ENCODE results near the gene CARS1. TPM values are rescaled to one million over a fixed set of nuclear protein-coding genes. Genes with fewer than 3 reads are reported as not detected.

The CARS1 gene
- total and polyA plus RNA-seq, 9 of the 15 experiments (the other 6 are each of a cell fraction or from before 2014, with no cell fraction given): 14.4 to 106 (median 73.6) TPM

DNA sequence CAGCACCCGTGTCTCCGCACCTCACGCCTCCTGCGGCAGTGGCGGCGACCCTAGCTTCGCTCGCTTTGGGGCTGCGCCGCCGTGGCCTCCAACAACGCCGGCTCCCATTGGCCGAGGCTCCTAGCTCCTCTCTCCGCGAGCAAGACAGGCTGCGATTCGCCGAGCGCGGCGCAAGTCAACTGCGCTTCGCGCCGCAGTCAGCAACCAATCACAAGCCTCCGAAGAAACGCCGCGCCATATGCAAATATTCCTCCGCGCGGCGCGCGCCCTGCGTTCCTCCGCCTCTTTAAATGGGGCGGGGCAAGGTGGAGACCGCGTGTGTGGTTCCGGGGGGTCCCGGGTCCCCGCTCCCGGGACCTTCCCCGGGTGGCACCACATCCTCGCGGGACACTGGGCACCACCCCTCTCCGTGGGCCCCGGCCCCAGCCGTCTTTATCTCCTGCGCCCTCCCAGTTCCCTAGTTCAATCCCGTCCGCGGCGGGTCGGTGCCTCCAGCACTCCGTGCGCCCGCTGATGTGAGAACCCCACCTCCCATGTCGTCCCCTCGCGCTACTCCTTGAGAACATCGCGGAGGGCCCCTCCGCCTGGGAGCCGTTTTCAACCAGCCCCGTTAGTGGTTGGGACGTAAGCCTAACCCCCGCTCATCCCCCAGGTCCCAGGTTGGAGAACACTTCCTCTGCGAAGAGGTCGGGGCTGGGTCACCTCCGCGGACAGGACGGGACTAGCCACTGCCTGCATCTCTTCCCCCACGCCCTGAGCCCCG lies 64.8 kb downstream of the CARS1 start, which contains the start of gene NAP1L4 (continued):
- TF ChIP-seq ZBTB40 (IDR thresholded peaks at IDR 0.05): peak; percentile 38; the same call in 1 of the 2 replicates
- TF ChIP-seq ZBTB40 (CRISPR knock-in tag; IDR thresholded peaks at IDR 0.05): no peak
- TF ChIP-seq, protein P1, sequence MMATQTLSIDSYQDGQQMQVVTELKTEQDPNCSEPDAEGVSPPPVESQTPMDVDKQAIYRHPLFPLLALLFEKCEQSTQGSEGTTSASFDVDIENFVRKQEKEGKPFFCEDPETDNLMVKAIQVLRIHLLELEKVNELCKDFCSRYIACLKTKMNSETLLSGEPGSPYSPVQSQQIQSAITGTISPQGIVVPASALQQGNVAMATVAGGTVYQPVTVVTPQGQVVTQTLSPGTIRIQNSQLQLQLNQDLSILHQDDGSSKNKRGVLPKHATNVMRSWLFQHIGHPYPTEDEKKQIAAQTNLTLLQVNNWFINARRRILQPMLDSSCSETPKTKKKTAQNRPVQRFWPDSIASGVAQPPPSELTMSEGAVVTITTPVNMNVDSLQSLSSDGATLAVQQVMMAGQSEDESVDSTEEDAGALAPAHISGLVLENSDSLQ (IDR thresholded peaks at IDR 0.05): peak; percentile 67; the same call in 1 of the 2 replicates
- TF ChIP-seq HNRNPK (IDR thresholded peaks at IDR 0.05; ENCODE audit: low read depth, low read length, poor library complexity, severe bottlenecking): no peak
- 0 out of 2 replicates have a peak, but pooled peaks have one; percentile 44 for TF ChIP-seq DPF2 (IDR thresholded peaks at IDR 0.05)
- TF ChIP-seq SIX5 (IDR thresholded peaks at IDR 0.05; ENCODE audit: borderline replicate concordance in 1 of 2, insufficient read depth in 1 of 2, low read depth in 1 of 2, low read length in 2 of 2): no peak
- peak; percentile 71 for TF ChIP-seq GMEB1 (CRISPR knock-in tag; IDR thresholded peaks at IDR 0.05)
- peak; percentile 87 for TF ChIP-seq MBD2 (IDR thresholded peaks at IDR 0.05; ENCODE audit: borderline replicate concordance, low read depth)
- no peak for TF ChIP-seq JUND (IDR thresholded peaks at IDR 0.05; ENCODE audit: borderline replicate concordance, low read depth, low read length)
- no peak; the same call in 2 of the 3 replicates for TF ChIP-seq JUND (tag; IDR thresholded peaks at IDR 0.05; ENCODE audit: borderline replicate concordance, low read depth, low read length)
- TF ChIP-seq ZNF23 (CRISPR knock-in tag; IDR thresholded peaks at IDR 0.05): no peak
